WTC11 (cell line): ENCODE measurements around the gene SPIRE1. TPM values are rescaled to one million over a fixed set of nuclear protein-coding genes. Genes with fewer than 3 reads are reported as not detected.
"Not testable (repeated sequence)": the region's sequence is repeated elsewhere in the genome, so short reads cannot be mapped to it uniquely, and the experiment has no call there.

Source experiments
- ATAC-seq: fragments of 200-7000 bp; cut with Tn5 transposase; 2 replicates; pipeline ENCODE4 v1.10.0; 2021; ENCODE audit warnings: mild to moderate bottlenecking, moderate library complexity
- CTCF ChIA-PET: fragments of 300-600 bp; sonication (Branson Sonifier 250); formaldehyde crosslinking; loops from one replicate; lab custom pipeline; 2021; ENCODE audit warnings: antibody characterized with exemption; lab: Charles Lee
- POLR2A ChIA-PET: fragments of 350-600 bp; sonication (Branson Sonifier 250); formaldehyde crosslinking; loops from one replicate; lab custom pipeline; 2021; ENCODE audit warnings: antibody characterized with exemption; lab: Charles Lee
- DNase-seq: peaks from one replicate; pipeline ENCODE4 v3.0.0; 2021; ENCODE audit warnings: low spot score
- H3K27ac Mint-ChIP-seq: 2 replicates; pipeline ENCODE4 v1.8.0; 2021; ENCODE audit warnings: mixed read lengths
- H3K27me3 Mint-ChIP-seq: 2 replicates; pipeline ENCODE4 v1.8.0; 2021; ENCODE audit warnings: low read depth, mild to moderate bottlenecking, moderate library complexity, mixed read lengths
- H3K36me3 Mint-ChIP-seq: 2 replicates; pipeline ENCODE4 v1.8.0; 2021; ENCODE audit warnings: mixed read lengths
- H3K4me1 Mint-ChIP-seq: 2 replicates; pipeline ENCODE4 v1.8.0; 2022; ENCODE audit warnings: mixed read lengths
- H3K4me3 Mint-ChIP-seq: 2 replicates; pipeline ENCODE4 v1.8.0; 2021; ENCODE audit warnings: mild to moderate bottlenecking, moderate library complexity, mixed read lengths
- H3K9me3 Mint-ChIP-seq: 2 replicates; pipeline ENCODE4 v1.8.0; 2021; ENCODE audit warnings: mixed read lengths
- ATF6 ChIP-seq: sonication (generic); formaldehyde crosslinking; IDR thresholded peaks from 2 replicates; pipeline ENCODE4 v1.8.1; 2023; ENCODE audit warnings: mild to moderate bottlenecking, missing genetic modification reagents
- CREB1 ChIP-seq: sonication (generic); formaldehyde crosslinking; IDR thresholded peaks from 2 replicates; pipeline ENCODE4 v1.8.0; 2023; ENCODE audit warnings: mild to moderate bottlenecking, missing genetic modification reagents
- E2F1 ChIP-seq: sonication (generic); formaldehyde crosslinking; IDR thresholded peaks from 2 replicates; pipeline ENCODE4 v1.8.0; 2022; ENCODE audit warnings: mild to moderate bottlenecking, missing genetic modification reagents
- ELF4 ChIP-seq: sonication (generic); formaldehyde crosslinking; IDR thresholded peaks from 2 replicates; pipeline ENCODE4 v1.8.1; 2022; ENCODE audit warnings: low read depth, mild to moderate bottlenecking, moderate library complexity, missing genetic modification reagents
- EMX1 ChIP-seq: fragments of 250-450 bp; sonication (Bioruptor Pico); IDR thresholded peaks from 2 replicates; pipeline ENCODE4 v1.8.0; 2021; ENCODE audit warnings: mild to moderate bottlenecking
- ESRRA ChIP-seq: sonication (generic); formaldehyde crosslinking; IDR thresholded peaks from 2 replicates; pipeline ENCODE4 v1.8.1; 2022; ENCODE audit warnings: mild to moderate bottlenecking, missing genetic modification reagents, borderline replicate concordance
- FOXK1 ChIP-seq: sonication (generic); formaldehyde crosslinking; IDR thresholded peaks from 2 replicates; pipeline ENCODE4 v1.8.0; 2022; ENCODE audit warnings: mild to moderate bottlenecking, moderate library complexity, missing genetic modification reagents
- FOXP1 ChIP-seq: sonication (generic); formaldehyde crosslinking; IDR thresholded peaks from 2 replicates; pipeline ENCODE4 v1.8.0; 2022; ENCODE audit warnings: missing genetic modification reagents, mild to moderate bottlenecking, moderate library complexity, borderline replicate concordance
- GABPB1 ChIP-seq: sonication (generic); formaldehyde crosslinking; IDR thresholded peaks from 2 replicates; pipeline ENCODE4 v1.8.1; 2023; ENCODE audit warnings: mild to moderate bottlenecking, missing genetic modification reagents
- GTF2I ChIP-seq: fragments of 250-450 bp; sonication (Bioruptor Pico); conservative IDR thresholded peaks from 2 replicates; pipeline ENCODE4 v1.4.0; 2021; ENCODE audit warnings: mild to moderate bottlenecking
- IRF2 ChIP-seq: sonication (generic); formaldehyde crosslinking; IDR thresholded peaks from 2 replicates; pipeline ENCODE4 v1.8.0; 2022; ENCODE audit warnings: low read depth, missing genetic modification reagents, borderline replicate concordance
- JAZF1 ChIP-seq: fragments of 250-450 bp; sonication (Bioruptor Pico); IDR thresholded peaks from 2 replicates; pipeline ENCODE4 v1.9.0; 2021; ENCODE audit warnings: moderate library complexity, mild to moderate bottlenecking, inconsistent platforms
- NFYB ChIP-seq: sonication (generic); formaldehyde crosslinking; conservative IDR thresholded peaks from 2 replicates; pipeline ENCODE4 v1.8.0; 2022; ENCODE audit warnings: low read depth, missing genetic modification reagents
- NR2C2 ChIP-seq: sonication (generic); formaldehyde crosslinking; IDR thresholded peaks from 2 replicates; pipeline ENCODE4 v1.8.0; 2022; ENCODE audit warnings: mild to moderate bottlenecking, missing genetic modification reagents
- OVOL2 ChIP-seq: fragments of 250-450 bp; sonication (Bioruptor Pico); IDR thresholded peaks from 2 replicates; pipeline ENCODE4 v1.9.0; 2021; ENCODE audit warnings: mild to moderate bottlenecking, borderline replicate concordance
- PRRX2 ChIP-seq: fragments of 250-450 bp; sonication (Bioruptor Pico); IDR thresholded peaks from 2 replicates; pipeline ENCODE4 v1.8.0; 2021; ENCODE audit warnings: mild to moderate bottlenecking
- SP1 ChIP-seq: sonication (generic); formaldehyde crosslinking; conservative IDR thresholded peaks from 2 replicates; pipeline ENCODE4 v1.8.1; 2022; ENCODE audit warnings: missing genetic modification reagents
- TP53 ChIP-seq: sonication (generic); formaldehyde crosslinking; IDR thresholded peaks from 2 replicates; pipeline ENCODE4 v1.8.1; 2023; ENCODE audit warnings: mild to moderate bottlenecking, missing genetic modification reagents
- ZBTB21 ChIP-seq: sonication (generic); formaldehyde crosslinking; IDR thresholded peaks from 2 replicates; pipeline ENCODE4 v1.8.1; 2023; ENCODE audit warnings: mild to moderate bottlenecking, missing genetic modification reagents, borderline replicate concordance
- ZNF138 ChIP-seq: sonication (generic); formaldehyde crosslinking; conservative IDR thresholded peaks from 2 replicates; pipeline ENCODE4 v1.8.1; 2022; ENCODE audit warnings: mild to moderate bottlenecking, moderate library complexity, missing genetic modification reagents
- ZNF396 ChIP-seq: fragments of 250-450 bp; sonication (Bioruptor Pico); IDR thresholded peaks from 2 replicates; pipeline ENCODE4 v1.8.0; 2021; ENCODE audit warnings: mild to moderate bottlenecking, moderate library complexity, borderline replicate concordance
- ZNF416 ChIP-seq: fragments of 250-450 bp; sonication (Bioruptor Pico); IDR thresholded peaks from 2 replicates; pipeline ENCODE4 v1.9.0; 2021; ENCODE audit warnings: mild to moderate bottlenecking, inconsistent platforms
- ZNF671 ChIP-seq: fragments of 250-450 bp; sonication (Bioruptor Pico); IDR thresholded peaks from 2 replicates; pipeline ENCODE4 v1.8.0; 2021; ENCODE audit warnings: mild to moderate bottlenecking
- total RNA-seq: library from RNA; stranded (reverse); gene quantifications from 3 replicates; pipeline ENCODE4 v1.2.3, GENCODE V29; 2021
- TF ChIP-seq, protein P1 (sequence below): fragments of 250-450 bp; sonication (Bioruptor Pico); IDR thresholded peaks from 2 replicates; pipeline ENCODE4 v1.8.0; 2021; ENCODE audit warnings: mild to moderate bottlenecking
- TF ChIP-seq, protein P2 (sequence below): fragments of 250-450 bp; sonication (Bioruptor Pico); IDR thresholded peaks from 2 replicates; pipeline ENCODE4 v1.9.0; 2021; ENCODE audit warnings: mild to moderate bottlenecking
- TF ChIP-seq, protein P3 (sequence below): sonication (generic); formaldehyde crosslinking; IDR thresholded peaks from 2 replicates; pipeline ENCODE4 v1.8.1; 2023; ENCODE audit warnings: mild to moderate bottlenecking, moderate library complexity, missing genetic modification reagents
- TF ChIP-seq, protein P4 (sequence below): fragments of 200-600 bp; IDR thresholded peaks from 2 replicates; pipeline ENCODE4 v1.8.0; 2022; ENCODE audit warnings: antibody characterized with exemption

The SPIRE1 gene
- total RNA-seq, 1 experiment from 2014 or later, result 19.3 TPM

DNA sequence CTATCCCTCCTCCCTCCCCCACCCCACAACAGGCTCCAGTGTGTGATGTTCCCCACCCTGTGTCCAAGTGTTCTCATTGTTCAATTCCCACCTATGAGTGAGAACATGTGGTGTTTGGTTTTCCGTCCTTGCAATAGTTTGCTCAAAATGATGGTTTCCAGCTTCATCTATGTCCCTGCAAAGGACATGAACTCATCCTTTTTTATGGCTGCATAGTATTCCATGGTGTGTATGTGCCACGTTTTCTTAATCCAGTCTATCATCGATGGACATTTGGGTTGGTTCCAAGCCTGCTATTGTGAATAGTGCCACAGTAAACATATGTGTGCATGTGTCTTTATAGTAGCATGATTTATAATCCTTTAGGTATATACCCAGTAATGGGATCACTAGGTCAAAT lies 30.7 kb downstream of the SPIRE1 start:
- H3K4me1 Mint-ChIP-seq, H3K27me3 Mint-ChIP-seq, ATAC-seq, DNase-seq, H3K27ac Mint-ChIP-seq, CTCF ChIA-PET, H3K4me3 Mint-ChIP-seq, H3K9me3 Mint-ChIP-seq, POLR2A ChIA-PET: not testable (repeated sequence)
- H3K36me3 Mint-ChIP-seq, result peaks cover 16% of the 10 kb centered on the region

- Mint-ChIP-seq H3K4me1 (peaks cover 5% of the 10 kb centered on the region; the same call in 1 of the 2 replicates), H3K9me3 (peaks cover 5% of the 10 kb centered on the region; the same call in 1 of the 2 replicates), H3K27ac (no peak overlapping the region), H3K27me3 (no peaks in the 10 kb centered on the region), H3K36me3 (peaks cover 16% of the 10 kb centered on the region), H3K4me3 (no peak overlapping the region)
- ChIA-PET CTCF (no interaction called here), POLR2A (no interaction called here)
- ATAC-seq (no peak), DNase-seq (no peak)
- TF ChIP-seq IRF2 (CRISPR knock-in tag) (no peak), FOXK1 (CRISPR knock-in tag) (no peak), E2F1 (CRISPR knock-in tag) (no peak), TP53 (CRISPR knock-in tag) (no peak), ESRRA (CRISPR knock-in tag) (no peak), PRRX2 (no peak), ZNF671 (CRISPR knock-in tag) (no peak), GABPB1 (no peak), EMX1 (no peak), GTF2I (CRISPR knock-in tag) (no peak), ZNF138 (CRISPR knock-in tag) (no peak)
- TF ChIP-seq, protein P1, sequence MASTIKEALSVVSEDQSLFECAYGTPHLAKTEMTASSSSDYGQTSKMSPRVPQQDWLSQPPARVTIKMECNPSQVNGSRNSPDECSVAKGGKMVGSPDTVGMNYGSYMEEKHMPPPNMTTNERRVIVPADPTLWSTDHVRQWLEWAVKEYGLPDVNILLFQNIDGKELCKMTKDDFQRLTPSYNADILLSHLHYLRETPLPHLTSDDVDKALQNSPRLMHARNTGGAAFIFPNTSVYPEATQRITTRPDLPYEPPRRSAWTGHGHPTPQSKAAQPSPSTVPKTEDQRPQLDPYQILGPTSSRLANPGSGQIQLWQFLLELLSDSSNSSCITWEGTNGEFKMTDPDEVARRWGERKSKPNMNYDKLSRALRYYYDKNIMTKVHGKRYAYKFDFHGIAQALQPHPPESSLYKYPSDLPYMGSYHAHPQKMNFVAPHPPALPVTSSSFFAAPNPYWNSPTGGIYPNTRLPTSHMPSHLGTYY (CRISPR knock-in tag), result no peak
- TF ChIP-seq, protein P2, sequence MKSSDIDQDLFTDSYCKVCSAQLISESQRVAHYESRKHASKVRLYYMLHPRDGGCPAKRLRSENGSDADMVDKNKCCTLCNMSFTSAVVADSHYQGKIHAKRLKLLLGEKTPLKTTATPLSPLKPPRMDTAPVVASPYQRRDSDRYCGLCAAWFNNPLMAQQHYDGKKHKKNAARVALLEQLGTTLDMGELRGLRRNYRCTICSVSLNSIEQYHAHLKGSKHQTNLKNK, result no peak
These were observed 32.7 kb downstream of the SPIRE1 start for GRCh38 chr18:12625241-12625640.

GRCh38 chr18:12621742-12622306 lies 36.1 kb downstream of the SPIRE1 start:
- CTCF ChIA-PET, result no interaction called here
- ATAC-seq (no peak), DNase-seq (no peak)
- TF ChIP-seq JAZF1, result no peak
- TF ChIP-seq FOXP1 (CRISPR knock-in tag), result no peak
- TF ChIP-seq, protein P3, sequence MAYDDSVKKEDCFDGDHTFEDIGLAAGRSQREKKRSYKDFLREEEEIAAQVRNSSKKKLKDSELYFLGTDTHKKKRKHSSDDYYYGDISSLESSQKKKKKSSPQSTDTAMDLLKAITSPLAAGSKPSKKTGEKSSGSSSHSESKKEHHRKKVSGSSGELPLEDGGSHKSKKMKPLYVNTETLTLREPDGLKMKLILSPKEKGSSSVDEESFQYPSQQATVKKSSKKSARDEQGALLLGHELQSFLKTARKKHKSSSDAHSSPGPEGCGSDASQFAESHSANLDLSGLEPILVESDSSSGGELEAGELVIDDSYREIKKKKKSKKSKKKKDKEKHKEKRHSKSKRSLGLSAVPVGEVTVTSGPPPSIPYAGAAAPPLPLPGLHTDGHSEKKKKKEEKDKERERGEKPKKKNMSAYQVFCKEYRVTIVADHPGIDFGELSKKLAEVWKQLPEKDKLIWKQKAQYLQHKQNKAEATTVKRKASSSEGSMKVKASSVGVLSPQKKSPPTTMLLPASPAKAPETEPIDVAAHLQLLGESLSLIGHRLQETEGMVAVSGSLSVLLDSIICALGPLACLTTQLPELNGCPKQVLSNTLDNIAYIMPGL, result no peak
- TF ChIP-seq FOXK1 (CRISPR knock-in tag), result no peak
- TF ChIP-seq ZNF396 (CRISPR knock-in tag), result no peak
- no peak for TF ChIP-seq CREB1 (CRISPR knock-in tag)
- TF ChIP-seq NR2C2 (CRISPR knock-in tag), result no peak
- TF ChIP-seq, protein P4, sequence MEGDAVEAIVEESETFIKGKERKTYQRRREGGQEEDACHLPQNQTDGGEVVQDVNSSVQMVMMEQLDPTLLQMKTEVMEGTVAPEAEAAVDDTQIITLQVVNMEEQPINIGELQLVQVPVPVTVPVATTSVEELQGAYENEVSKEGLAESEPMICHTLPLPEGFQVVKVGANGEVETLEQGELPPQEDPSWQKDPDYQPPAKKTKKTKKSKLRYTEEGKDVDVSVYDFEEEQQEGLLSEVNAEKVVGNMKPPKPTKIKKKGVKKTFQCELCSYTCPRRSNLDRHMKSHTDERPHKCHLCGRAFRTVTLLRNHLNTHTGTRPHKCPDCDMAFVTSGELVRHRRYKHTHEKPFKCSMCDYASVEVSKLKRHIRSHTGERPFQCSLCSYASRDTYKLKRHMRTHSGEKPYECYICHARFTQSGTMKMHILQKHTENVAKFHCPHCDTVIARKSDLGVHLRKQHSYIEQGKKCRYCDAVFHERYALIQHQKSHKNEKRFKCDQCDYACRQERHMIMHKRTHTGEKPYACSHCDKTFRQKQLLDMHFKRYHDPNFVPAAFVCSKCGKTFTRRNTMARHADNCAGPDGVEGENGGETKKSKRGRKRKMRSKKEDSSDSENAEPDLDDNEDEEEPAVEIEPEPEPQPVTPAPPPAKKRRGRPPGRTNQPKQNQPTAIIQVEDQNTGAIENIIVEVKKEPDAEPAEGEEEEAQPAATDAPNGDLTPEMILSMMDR, result no peak
- TF ChIP-seq OVOL2 (CRISPR knock-in tag), result no peak
- TF ChIP-seq ATF6 (CRISPR knock-in tag), result no peak
- TF ChIP-seq NFYB (CRISPR knock-in tag), result no peak
- TF ChIP-seq ZBTB21 (CRISPR knock-in tag), result no peak
- no peak for TF ChIP-seq PRRX2
- TF ChIP-seq SP1, result no peak
- no peak for TF ChIP-seq EMX1
- no peak for TF ChIP-seq ELF4 (CRISPR knock-in tag)
- TF ChIP-seq ZNF416 (CRISPR knock-in tag), result no peak
- H3K4me3 Mint-ChIP-seq, result no peak overlapping the region
- POLR2A ChIA-PET, result no interaction called here
- H3K27ac Mint-ChIP-seq, result no peak overlapping the region
- H3K27me3 Mint-ChIP-seq, result no peaks in the 10 kb centered on the region
- no peaks in the 10 kb centered on the region for H3K4me1 Mint-ChIP-seq
- no peaks in the 10 kb centered on the region for H3K9me3 Mint-ChIP-seq
- no peaks in the 10 kb centered on the region for H3K36me3 Mint-ChIP-seq
